Esophagus squamous epithelium (tissue), 5 donors: ENCODE data around the gene GEMIN5. TPM values are rescaled to one million over a fixed set of nuclear protein-coding genes. Genes with fewer than 3 reads are reported as not detected.

Source experiments
- DNase-seq: peaks from one replicate; lab custom pipeline; 2025; lab: John Stamatoyannopoulos, UW
- H3K27ac ChIP-seq, 4 donors: fragments of 200-600 bp; sonication (generic); one replicate each; pipeline ENCODE4 v1.5.1; 2016 to 2019; ENCODE audit warnings: mild to moderate bottlenecking in 1 of 4
- H3K27me3 ChIP-seq, 4 donors: fragments of 200-600 bp; sonication (generic); 1 replicate in 3 of 4; 2 replicates in 1 of 4; pipeline versions ENCODE4 v1.5.1 to v1.6.0; 2017 to 2021; ENCODE audit warnings: antibody characterized with exemption in 1 of 4
- H3K36me3 ChIP-seq, 3 donors: fragments of 200-600 bp; sonication (generic); one replicate each; pipeline ENCODE4 v1.5.1; 2016 to 2019
- H3K4me1 ChIP-seq, 3 donors: fragments of 200-600 bp; sonication (generic); one replicate each; pipeline ENCODE4 v1.5.1; 2017 to 2019
- H3K4me3 ChIP-seq, 4 donors: fragments of 200-600 bp; sonication (generic); 1 replicate in 3 of 4; 2 replicates in 1 of 4; pipeline ENCODE4 v1.5.1; 2016 to 2019; ENCODE audit warnings: mild to moderate bottlenecking in 2 of 4, moderate library complexity in 1 of 4
- H3K9me3 ChIP-seq, 3 donors: fragments of 200-600 bp; sonication (generic); one replicate each; pipeline ENCODE4 v1.5.1; 2016 to 2019
- POLR2A ChIP-seq, 4 donors: fragments of 450-650 bp; IDR thresholded peaks; one replicate each; pipeline ENCODE4 v1.6.1; 2017; ENCODE audit warnings: antibody characterized with exemption in 4 of 4, mild to moderate bottlenecking in 4 of 4, moderate library complexity in 3 of 4
- WGBS, 2 donors: methylation state at CpG; one replicate each; pipeline ENCODE4 v1.1.5; 2018; 5-methylcytosine and 5-hydroxymethylcytosine counted together
- intact Hi-C: fragments of 100-400 bp; cut with DNase I; formaldehyde crosslinking; loops from one replicate; pipeline ENCODE4 v1.15.0; 2022
- total RNA-seq, 4 donors: library from RNA; depleted of rRNA; stranded (reverse); fragments of >200 nt; gene quantifications; one replicate each; pipeline ENCODE4 v1.1.0, GENCODE V29; 2016
- TF ChIP-seq, protein P1 (sequence below), 6 experiments: fragments of 450-650 bp in 4 of 6; fragments of 200-600 bp in 2 of 6; sonication (generic) in 2 of 6; IDR thresholded peaks; one replicate each; pipeline ENCODE4 v1.5.1; 2016 to 2019; ENCODE audit warnings: antibody characterized with exemption in 6 of 6, mild to moderate bottlenecking in 4 of 6, moderate library complexity in 4 of 6
- donor health status: DM: yes; HTN: yes; CAD: no.

GEMIN5 gene
- total RNA-seq, 4 donors from 2014 or later, result 10.1 to 18.1 (median 13.2) TPM

DNA sequence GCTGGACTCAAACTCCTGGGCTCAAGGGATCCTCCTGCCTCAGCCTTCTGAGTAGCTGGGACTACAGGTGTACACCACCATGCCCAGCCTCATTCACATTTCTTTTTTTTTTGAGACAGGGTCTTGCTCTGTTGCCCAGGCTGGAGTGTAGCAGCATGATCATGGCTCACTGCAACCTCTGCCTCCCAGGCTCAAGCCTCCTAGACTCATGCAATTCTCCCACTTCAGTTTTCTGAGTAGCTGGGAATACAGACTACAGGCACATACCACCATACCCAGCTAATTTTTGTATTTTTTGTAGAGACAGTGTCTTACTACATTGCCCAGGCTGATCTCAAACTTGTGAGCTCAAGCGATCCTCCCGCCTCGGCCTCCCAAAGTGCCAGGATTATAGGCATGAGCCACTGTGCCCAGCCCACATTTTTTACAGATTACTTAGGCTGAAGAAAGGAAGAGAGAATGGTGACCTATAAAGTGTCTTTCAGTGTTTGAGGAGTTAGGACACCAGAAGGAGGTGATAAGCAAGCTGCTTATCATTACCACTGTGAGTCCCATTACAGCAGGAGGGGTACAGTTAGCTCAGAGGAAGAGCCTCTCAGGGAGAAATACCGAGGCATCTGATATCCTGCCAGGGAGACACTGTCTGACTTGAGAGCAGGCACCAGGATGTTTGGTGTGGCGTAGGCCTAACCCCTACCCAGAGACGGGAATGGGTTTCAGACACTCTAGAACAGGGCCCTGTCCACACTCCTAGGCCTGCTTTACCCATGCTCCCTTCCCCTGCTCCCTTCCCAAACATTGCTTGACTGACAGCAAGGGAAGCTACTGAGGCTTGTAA lies 97.4 kb downstream of the GEMIN5 start:
- H3K4me3 ChIP-seq, result no peak overlapping the region
- no peaks in the 10 kb centered on the region for H3K27me3 ChIP-seq
- intact Hi-C loops, result no loop called here
- H3K27ac ChIP-seq, result no peak overlapping the region
- WGBS, 2 donors, result 79 to 80% methylated on average over 5 to 6 of the region's 6 CpGs
- H3K4me1 ChIP-seq, result peaks cover 0 to 14% (median 0%) of the 10 kb centered on the region in 3 donors
- H3K9me3 ChIP-seq, result no peaks in the 10 kb centered on the region
- TF ChIP-seq POLR2A (IDR thresholded peaks at IDR 0.05), result no peak
- TF ChIP-seq, protein P1, sequence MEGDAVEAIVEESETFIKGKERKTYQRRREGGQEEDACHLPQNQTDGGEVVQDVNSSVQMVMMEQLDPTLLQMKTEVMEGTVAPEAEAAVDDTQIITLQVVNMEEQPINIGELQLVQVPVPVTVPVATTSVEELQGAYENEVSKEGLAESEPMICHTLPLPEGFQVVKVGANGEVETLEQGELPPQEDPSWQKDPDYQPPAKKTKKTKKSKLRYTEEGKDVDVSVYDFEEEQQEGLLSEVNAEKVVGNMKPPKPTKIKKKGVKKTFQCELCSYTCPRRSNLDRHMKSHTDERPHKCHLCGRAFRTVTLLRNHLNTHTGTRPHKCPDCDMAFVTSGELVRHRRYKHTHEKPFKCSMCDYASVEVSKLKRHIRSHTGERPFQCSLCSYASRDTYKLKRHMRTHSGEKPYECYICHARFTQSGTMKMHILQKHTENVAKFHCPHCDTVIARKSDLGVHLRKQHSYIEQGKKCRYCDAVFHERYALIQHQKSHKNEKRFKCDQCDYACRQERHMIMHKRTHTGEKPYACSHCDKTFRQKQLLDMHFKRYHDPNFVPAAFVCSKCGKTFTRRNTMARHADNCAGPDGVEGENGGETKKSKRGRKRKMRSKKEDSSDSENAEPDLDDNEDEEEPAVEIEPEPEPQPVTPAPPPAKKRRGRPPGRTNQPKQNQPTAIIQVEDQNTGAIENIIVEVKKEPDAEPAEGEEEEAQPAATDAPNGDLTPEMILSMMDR (IDR thresholded peaks at IDR 0.05), result no peak
- peaks cover 0 to 23% (median 0%) of the 10 kb centered on the region in 3 donors for H3K36me3 ChIP-seq
- DNase-seq, result no peak

Other genes with a start within 250 kb of the GEMIN5 start
- gene LARP1, start 182.8 kb downstream of the GEMIN5 start, total RNA-seq, result 100 to 1,000 TPM in 1 of 4 donors, 10 to 100 TPM in 3; 81.7 to 105 (median 95.2) TPM
- gene FAXDC2, start 87.6 kb downstream of the GEMIN5 start, total RNA-seq, result 10 to 100 TPM in 2 of 4 donors, 1 to 10 TPM in 2; 1.6 to 30.1 (median 7.3) TPM
- gene CNOT8, start 79.6 kb downstream of the GEMIN5 start, total RNA-seq, result 10 to 100 TPM; 32.8 to 55.0 (median 40.3) TPM
- gene MRPL22, start 2.9 kb upstream of the GEMIN5 start, total RNA-seq, result 10 to 100 TPM; 17.0 to 29.9 (median 21.6) TPM
- gene KIF4B, start 75.5 kb upstream of the GEMIN5 start, total RNA-seq, result not detected